Vein endothelial cell (primary cell): ENCODE data around the gene CBX1. TPM values are rescaled to one million over a fixed set of nuclear protein-coding genes. Genes with fewer than 3 reads are reported as not detected.

Source experiments
- small RNA-seq: library from RNA; depleted of rRNA; stranded (forward); fragments of <200 nt; gene quantifications from one replicate; pipeline ENCODE3, GENCODE V24; 2012
- total RNA-seq: library from RNA; depleted of rRNA; stranded (reverse); fragments of >200 nt; gene quantifications from 2 replicates; pipeline ENCODE4 v1.2.3, GENCODE V29; 2012

Gene CBX1
- 45.4 and 50.8 TPM in 2 replicates for total RNA-seq

DNA sequence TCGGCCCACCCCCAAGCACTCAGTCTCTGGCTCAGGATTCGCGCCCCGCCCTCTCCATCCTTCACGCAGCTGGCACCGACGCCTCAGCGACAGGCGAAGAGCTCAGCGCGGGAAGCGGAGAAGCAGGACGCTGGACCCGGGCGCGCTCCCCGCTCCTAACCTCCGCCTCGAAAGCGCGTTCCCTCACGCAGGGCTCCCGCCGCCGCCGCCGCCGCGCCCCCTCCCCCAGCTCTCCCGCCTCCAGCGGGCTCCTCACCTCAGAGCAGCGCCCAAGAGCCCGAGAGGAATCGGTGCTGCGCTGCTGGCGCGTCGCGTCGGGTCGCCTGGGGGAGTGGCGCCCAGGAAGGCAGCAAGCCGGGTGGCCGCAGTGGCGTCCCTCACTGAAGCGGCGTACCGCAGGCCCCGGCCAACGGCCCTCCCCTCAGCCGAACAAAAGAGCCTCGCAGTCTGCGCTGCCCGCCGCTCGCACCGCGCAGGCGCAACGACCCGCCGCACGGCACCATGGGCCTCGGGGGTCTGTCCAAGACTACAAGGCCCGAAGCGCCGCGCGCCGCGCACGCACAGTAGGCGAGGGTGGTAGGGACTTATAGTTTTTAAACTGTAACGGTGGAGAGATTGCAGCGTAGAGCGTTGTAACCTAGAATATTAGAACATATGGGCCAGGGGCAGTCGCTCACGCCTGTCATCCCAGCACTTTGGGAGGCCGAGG, at the start of gene CBX1:
Gene CBX1 (minus strand): TSS at position 467 of the 709 bp plus-strand sequence. CDS start 24,474 bp downstream, outside the sequence.

DNA sequence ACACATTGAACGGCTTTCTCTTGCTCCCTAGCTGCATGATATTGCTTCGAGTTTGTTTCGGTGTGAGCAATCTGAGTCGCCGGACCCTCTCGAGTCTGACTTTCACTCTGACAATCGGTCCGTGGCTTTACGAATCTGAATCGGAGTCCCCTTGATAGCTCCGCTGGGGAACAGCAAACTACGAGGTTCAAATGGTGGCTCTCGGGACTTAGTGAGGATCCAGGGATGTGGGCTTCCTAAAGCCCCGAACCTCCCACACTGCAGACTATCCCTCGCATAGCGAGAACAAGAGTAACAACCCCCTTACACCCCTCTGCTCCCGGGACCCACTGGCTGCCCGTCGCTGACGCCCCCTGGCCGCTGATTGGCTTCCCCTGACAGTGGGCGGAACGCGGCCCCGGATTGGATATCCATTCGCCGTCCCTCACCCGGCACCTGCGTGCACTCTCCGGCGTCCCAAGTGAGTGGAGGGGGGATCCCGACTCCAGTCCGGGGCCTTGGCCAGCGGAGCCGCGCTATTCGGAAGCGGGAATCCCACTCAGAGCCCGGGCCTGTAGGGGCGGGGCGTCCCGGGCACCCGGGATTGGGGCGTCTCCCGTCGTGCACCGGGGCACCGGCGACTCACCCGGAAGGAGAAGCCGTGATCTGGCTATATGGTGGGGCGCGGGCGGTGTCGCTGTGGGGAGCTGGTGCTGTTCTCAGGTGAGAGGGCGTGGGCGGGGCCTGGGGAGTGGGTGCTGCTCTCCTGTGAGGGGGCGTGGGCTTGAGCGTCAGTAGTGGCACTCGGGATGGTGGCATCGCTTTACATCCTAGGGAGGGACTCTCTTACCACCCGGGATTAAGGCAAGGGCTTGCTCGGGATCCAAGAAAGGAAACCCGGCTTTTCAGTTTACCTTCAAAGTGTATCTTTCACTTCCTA, 6.1 kb upstream of the CBX1 start, which contains the start of gene SNX11:
Gene SNX11 (plus strand): TSS at position 630 of the 919 bp plus-strand sequence. CDS start 4,278 bp downstream, outside the sequence.

GRCh38 chr17:48047741-48048383, 53.4 kb downstream of the CBX1 start, which contains the start of gene NFE2L1:
TSS of gene NFE2L1 (plus strand) at chr17:48048359. CDS start at chr17:48051119, 2,760 bp downstream.

GRCh38 chr17:48037036-48037837, 64.0 kb downstream of the CBX1 start, which contains the start of gene COPZ2:
TSS of gene COPZ2 (minus strand) at chr17:48037797. CDS start at chr17:48037777, 20 bp downstream.

Small RNA genes lying within 50 kb of the gene (small RNA-seq; reads per million reads assigned to genes)
- gene AC004477.2 (not detected), gene MIR152 (314 reads per million, percentile 99 among the genes with 10 or more reads in this experiment), gene RNU6-1201P (0.16 reads per million)

Other genes with a start within 250 kb of the CBX1 start
- 2.9 and 3.3 TPM in 2 replicates for gene SP2, start 205.2 kb downstream of the CBX1 start, total RNA-seq
- 42.1 and 51.9 TPM in 2 replicates for gene PNPO, start 159.9 kb downstream of the CBX1 start, total RNA-seq
- not detected in 2 replicates for gene PRR15L, start 143.6 kb downstream of the CBX1 start, total RNA-seq
- gene CDK5RAP3, start 130.4 kb downstream of the CBX1 start, total RNA-seq = 27.9 and 41.8 TPM in 2 replicates
- gene COPZ2, start 63.7 kb downstream of the CBX1 start, total RNA-seq = 6.4 and 6.5 TPM in 2 replicates
- 137 and 143 TPM in 2 replicates for gene NFE2L1, start 53.1 kb downstream of the CBX1 start, total RNA-seq
- gene SNX11, start 6.3 kb upstream of the CBX1 start, total RNA-seq = 14.7 and 17.0 TPM in 2 replicates